Measurements from ENCODE around the gene GCAT. TPM values are rescaled to one million over a fixed set of nuclear protein-coding genes. Genes with fewer than 3 reads are reported as not detected.

The GCAT gene
- polyA plus RNA-seq, 1 donor from 2014 or later: 13.0 TPM

- Histone ChIP-seq H3K4me2 (ENCODE audit: low read length) (no peak overlapping the region), H3K9me2 (ENCODE audit: insufficient read depth, low read length) (no peaks in the 10 kb centered on the region), H2AFZ (ENCODE audit: low read depth, low read length) (no peak overlapping the region)
Observed at GRCh38 chr22:37784829-37785495, 22.8 kb upstream of the GCAT start.

DNA sequence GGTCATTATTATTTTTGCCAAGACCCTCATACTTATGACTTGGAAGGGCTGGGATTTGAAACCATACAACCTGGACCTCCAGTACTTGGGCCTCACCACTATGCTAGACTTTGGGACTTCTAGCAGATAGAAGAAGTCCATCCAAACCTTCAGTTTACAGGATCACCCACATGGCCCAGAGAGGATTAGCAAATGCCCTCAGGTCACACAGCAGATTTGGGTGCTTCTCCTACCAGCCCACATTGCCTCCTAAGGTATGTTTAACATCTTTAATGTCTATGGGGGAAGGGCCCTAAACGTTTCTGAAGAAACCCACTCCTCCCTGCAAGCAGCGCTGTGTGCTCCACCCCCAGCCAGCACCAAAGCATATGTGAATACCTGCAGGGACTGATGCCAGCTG lies 17.5 kb upstream of the GCAT start:
- Histone ChIP-seq H3K79me2 (replicated peaks; ENCODE audit: insufficient read depth, low read length) (no peaks in the 10 kb centered on the region), H3K9ac (ENCODE audit: low read length) (no peak overlapping the region), H3K36me3 (ENCODE audit: insufficient read depth, low read length) (no peaks in the 10 kb centered on the region), H3F3A (ENCODE audit: insufficient read depth, low read length, poor library complexity, severe bottlenecking) (no peaks in the 10 kb centered on the region), H2AFZ (ENCODE audit: low read depth, low read length) (no peak overlapping the region), H3K9me2 (ENCODE audit: insufficient read depth, low read length) (no peaks in the 10 kb centered on the region), H3K27me3 (ENCODE audit: insufficient read depth, low read depth, low read length) (no peaks in the 10 kb centered on the region), H3K27ac (ENCODE audit: low read length) (no peak overlapping the region), H4K20me1 (ENCODE audit: insufficient read depth) (no peaks in the 10 kb centered on the region), H3K4me2 (ENCODE audit: low read length) (no peak overlapping the region), H3K4me3 (ENCODE audit: low read length) (no peak overlapping the region), H3K9me3 (ENCODE audit: low read length) (no peaks in the 10 kb centered on the region)
- TF ChIP-seq EP300 (conservative IDR thresholded peaks at IDR 0.05; ENCODE audit: poor library complexity, severe bottlenecking): no peak
- no peak for TF ChIP-seq MXI1 (conservative IDR thresholded peaks at IDR 0.05; ENCODE audit: poor library complexity, severe bottlenecking)
- no peak for TF ChIP-seq SMC3 (conservative IDR thresholded peaks at IDR 0.05; ENCODE audit: poor library complexity)
- no peak for TF ChIP-seq TAF1 (IDR thresholded peaks at IDR 0.05; ENCODE audit: low read depth)

More at GRCh38 chr22:37784829-37785495, 22.8 kb upstream of the GCAT start:
- Histone ChIP-seq H3K9me3 (ENCODE audit: low read length) (no peaks in the 10 kb centered on the region), H3K4me3 (ENCODE audit: low read length) (no peak overlapping the region), H3F3A (ENCODE audit: insufficient read depth, low read length, poor library complexity, severe bottlenecking) (no peaks in the 10 kb centered on the region), H3K27me3 (ENCODE audit: insufficient read depth, low read depth, low read length) (no peaks in the 10 kb centered on the region), H3K79me2 (replicated peaks; ENCODE audit: insufficient read depth, low read length) (no peaks in the 10 kb centered on the region), H3K27ac (ENCODE audit: low read length) (no peak overlapping the region), H3K36me3 (ENCODE audit: insufficient read depth, low read length) (no peaks in the 10 kb centered on the region), H3K9ac (ENCODE audit: low read length) (no peak overlapping the region), H4K20me1 (ENCODE audit: insufficient read depth) (no peaks in the 10 kb centered on the region)
- TF ChIP-seq EZH2 (IDR thresholded peaks at IDR 0.05; ENCODE audit: borderline replicate concordance, insufficient read depth, low read length, poor library complexity, severe bottlenecking) (no peak), MXI1 (conservative IDR thresholded peaks at IDR 0.05; ENCODE audit: poor library complexity, severe bottlenecking) (no peak), POLR2AphosphoS5 (IDR thresholded peaks at IDR 0.05) (no peak), EP300 (conservative IDR thresholded peaks at IDR 0.05; ENCODE audit: poor library complexity, severe bottlenecking) (no peak), TAF1 (IDR thresholded peaks at IDR 0.05; ENCODE audit: low read depth) (no peak)

DNA sequence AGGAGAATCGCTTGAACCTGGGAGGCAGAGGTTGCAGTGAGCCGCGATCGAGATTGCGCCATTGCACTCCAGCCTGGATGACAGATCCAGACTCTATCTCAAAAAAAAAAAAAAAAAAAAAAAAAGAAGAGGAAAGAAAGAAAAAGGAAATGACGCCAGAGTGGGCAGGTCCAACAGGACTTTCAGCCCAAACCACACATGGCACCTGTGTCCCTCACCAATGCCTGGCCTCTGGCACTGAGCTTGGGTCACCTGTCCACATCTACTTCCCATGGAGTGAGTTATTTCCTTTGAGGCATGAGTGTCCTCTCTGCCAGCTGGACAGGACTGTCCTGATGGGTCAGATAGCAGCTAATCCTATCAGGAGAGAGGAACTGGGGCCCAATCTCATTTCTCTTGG lies 15.2 kb upstream of the GCAT start:
- H3K4me3 ChIP-seq (ENCODE audit: low read length): no peak overlapping the region
- H3K4me2 ChIP-seq (ENCODE audit: low read length): no peak overlapping the region
- no peaks in the 10 kb centered on the region for H3K9me2 ChIP-seq (ENCODE audit: insufficient read depth, low read length)
- no peaks in the 10 kb centered on the region for H3K36me3 ChIP-seq (ENCODE audit: insufficient read depth, low read length)
- no peak overlapping the region for H3K9ac ChIP-seq (ENCODE audit: low read length)
- no peaks in the 10 kb centered on the region for H4K20me1 ChIP-seq (ENCODE audit: insufficient read depth)
- TF ChIP-seq RAD21 (conservative IDR thresholded peaks at IDR 0.05) (no peak), MXI1 (conservative IDR thresholded peaks at IDR 0.05; ENCODE audit: poor library complexity, severe bottlenecking) (no peak), TAF1 (IDR thresholded peaks at IDR 0.05; ENCODE audit: low read depth) (no peak)
- no peaks in the 10 kb centered on the region for H3K79me2 ChIP-seq (replicated peaks; ENCODE audit: insufficient read depth, low read length)
- H3K9me3 ChIP-seq (ENCODE audit: low read length): no peaks in the 10 kb centered on the region
- H3F3A ChIP-seq (ENCODE audit: insufficient read depth, low read length, poor library complexity, severe bottlenecking): no peaks in the 10 kb centered on the region
- H2AFZ ChIP-seq (ENCODE audit: low read depth, low read length): no peak overlapping the region
- no peaks in the 10 kb centered on the region for H3K27me3 ChIP-seq (ENCODE audit: insufficient read depth, low read depth, low read length)
- no peak overlapping the region for H3K27ac ChIP-seq (ENCODE audit: low read length)

DNA sequence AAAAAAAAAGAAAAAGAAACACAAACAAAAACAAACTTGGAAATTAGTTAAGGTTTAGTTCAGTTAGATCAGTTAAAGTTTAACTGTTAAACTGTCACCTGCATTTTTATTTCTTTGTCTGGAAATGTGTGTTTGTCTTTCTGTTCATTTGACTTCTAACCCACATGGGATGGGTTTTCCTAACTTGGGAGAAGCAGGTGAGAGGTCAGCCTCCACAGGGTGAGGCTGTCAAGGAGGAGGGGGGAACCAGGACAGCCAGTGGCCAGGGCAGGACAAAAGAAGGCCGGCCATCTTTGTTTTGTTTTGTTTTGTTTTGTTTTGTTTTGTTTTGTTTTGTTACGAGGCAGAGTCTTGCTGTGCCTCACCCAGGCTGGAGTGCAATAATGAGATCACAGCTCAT lies 13.4 kb upstream of the GCAT start:
- Histone ChIP-seq H3K9me3 (ENCODE audit: low read length) (no peaks in the 10 kb centered on the region), H2AFZ (ENCODE audit: low read depth, low read length) (no peak overlapping the region), H3K27ac (ENCODE audit: low read length) (no peak overlapping the region), H3K27me3 (ENCODE audit: insufficient read depth, low read depth, low read length) (no peaks in the 10 kb centered on the region), H3K79me2 (replicated peaks; ENCODE audit: insufficient read depth, low read length) (no peaks in the 10 kb centered on the region), H3K36me3 (ENCODE audit: insufficient read depth, low read length) (no peaks in the 10 kb centered on the region), H3K9me2 (ENCODE audit: insufficient read depth, low read length) (no peaks in the 10 kb centered on the region), H3K9ac (ENCODE audit: low read length) (no peak overlapping the region), H3K4me3 (ENCODE audit: low read length) (no peak overlapping the region), H3K4me2 (ENCODE audit: low read length) (no peak overlapping the region), H4K20me1 (ENCODE audit: insufficient read depth) (no peaks in the 10 kb centered on the region), H3F3A (ENCODE audit: insufficient read depth, low read length, poor library complexity, severe bottlenecking) (no peaks in the 10 kb centered on the region)
- TF ChIP-seq POLR2AphosphoS5 (IDR thresholded peaks at IDR 0.05) (no peak), RAD21 (conservative IDR thresholded peaks at IDR 0.05) (no peak), CTCF (IDR thresholded peaks at IDR 0.05; ENCODE audit: poor library complexity, severe bottlenecking) (no peak), EZH2 (IDR thresholded peaks at IDR 0.05; ENCODE audit: borderline replicate concordance, insufficient read depth, low read length, poor library complexity, severe bottlenecking) (no peak), MXI1 (conservative IDR thresholded peaks at IDR 0.05; ENCODE audit: poor library complexity, severe bottlenecking) (no peak), EP300 (conservative IDR thresholded peaks at IDR 0.05; ENCODE audit: poor library complexity, severe bottlenecking) (no peak), SMC3 (conservative IDR thresholded peaks at IDR 0.05; ENCODE audit: poor library complexity) (no peak), TAF1 (IDR thresholded peaks at IDR 0.05; ENCODE audit: low read depth) (no peak)
- TF ChIP-seq, protein P1, sequence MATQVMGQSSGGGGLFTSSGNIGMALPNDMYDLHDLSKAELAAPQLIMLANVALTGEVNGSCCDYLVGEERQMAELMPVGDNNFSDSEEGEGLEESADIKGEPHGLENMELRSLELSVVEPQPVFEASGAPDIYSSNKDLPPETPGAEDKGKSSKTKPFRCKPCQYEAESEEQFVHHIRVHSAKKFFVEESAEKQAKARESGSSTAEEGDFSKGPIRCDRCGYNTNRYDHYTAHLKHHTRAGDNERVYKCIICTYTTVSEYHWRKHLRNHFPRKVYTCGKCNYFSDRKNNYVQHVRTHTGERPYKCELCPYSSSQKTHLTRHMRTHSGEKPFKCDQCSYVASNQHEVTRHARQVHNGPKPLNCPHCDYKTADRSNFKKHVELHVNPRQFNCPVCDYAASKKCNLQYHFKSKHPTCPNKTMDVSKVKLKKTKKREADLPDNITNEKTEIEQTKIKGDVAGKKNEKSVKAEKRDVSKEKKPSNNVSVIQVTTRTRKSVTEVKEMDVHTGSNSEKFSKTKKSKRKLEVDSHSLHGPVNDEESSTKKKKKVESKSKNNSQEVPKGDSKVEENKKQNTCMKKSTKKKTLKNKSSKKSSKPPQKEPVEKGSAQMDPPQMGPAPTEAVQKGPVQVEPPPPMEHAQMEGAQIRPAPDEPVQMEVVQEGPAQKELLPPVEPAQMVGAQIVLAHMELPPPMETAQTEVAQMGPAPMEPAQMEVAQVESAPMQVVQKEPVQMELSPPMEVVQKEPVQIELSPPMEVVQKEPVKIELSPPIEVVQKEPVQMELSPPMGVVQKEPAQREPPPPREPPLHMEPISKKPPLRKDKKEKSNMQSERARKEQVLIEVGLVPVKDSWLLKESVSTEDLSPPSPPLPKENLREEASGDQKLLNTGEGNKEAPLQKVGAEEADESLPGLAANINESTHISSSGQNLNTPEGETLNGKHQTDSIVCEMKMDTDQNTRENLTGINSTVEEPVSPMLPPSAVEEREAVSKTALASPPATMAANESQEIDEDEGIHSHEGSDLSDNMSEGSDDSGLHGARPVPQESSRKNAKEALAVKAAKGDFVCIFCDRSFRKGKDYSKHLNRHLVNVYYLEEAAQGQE (IDR thresholded peaks at IDR 0.05; ENCODE audit: borderline replicate concordance): no peak

Measured in neural cell (in vitro differentiated cells).